Measurements from ENCODE around the gene RAB3IL1. TPM values are rescaled to one million over a fixed set of nuclear protein-coding genes. Genes with fewer than 3 reads are reported as not detected.
A peak's percentile ranks its signal among the peaks of the same experiment; 100 is the strongest.

Gene RAB3IL1
- total RNA-seq, 3 donors from 2014 or later, result 2.6 to 15.0 (median 11.8) TPM

- Histone ChIP-seq H3K9me3 (no peaks in the 10 kb centered on the region), H3K4me3 (no peak overlapping the region), H3K36me3 (ENCODE audit: low read depth) (no peaks in the 10 kb centered on the region), H3K4me1 (ENCODE audit: low read depth) (peaks cover 2% of the 10 kb centered on the region)
- TF ChIP-seq, protein P1, sequence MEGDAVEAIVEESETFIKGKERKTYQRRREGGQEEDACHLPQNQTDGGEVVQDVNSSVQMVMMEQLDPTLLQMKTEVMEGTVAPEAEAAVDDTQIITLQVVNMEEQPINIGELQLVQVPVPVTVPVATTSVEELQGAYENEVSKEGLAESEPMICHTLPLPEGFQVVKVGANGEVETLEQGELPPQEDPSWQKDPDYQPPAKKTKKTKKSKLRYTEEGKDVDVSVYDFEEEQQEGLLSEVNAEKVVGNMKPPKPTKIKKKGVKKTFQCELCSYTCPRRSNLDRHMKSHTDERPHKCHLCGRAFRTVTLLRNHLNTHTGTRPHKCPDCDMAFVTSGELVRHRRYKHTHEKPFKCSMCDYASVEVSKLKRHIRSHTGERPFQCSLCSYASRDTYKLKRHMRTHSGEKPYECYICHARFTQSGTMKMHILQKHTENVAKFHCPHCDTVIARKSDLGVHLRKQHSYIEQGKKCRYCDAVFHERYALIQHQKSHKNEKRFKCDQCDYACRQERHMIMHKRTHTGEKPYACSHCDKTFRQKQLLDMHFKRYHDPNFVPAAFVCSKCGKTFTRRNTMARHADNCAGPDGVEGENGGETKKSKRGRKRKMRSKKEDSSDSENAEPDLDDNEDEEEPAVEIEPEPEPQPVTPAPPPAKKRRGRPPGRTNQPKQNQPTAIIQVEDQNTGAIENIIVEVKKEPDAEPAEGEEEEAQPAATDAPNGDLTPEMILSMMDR (IDR thresholded peaks at IDR 0.05), result no peak
- intact Hi-C loops (cut with DNase I, micrococcal nuclease), result loop anchor here (10.0 kb wide), 2 partner anchors 55 to 145 kb away; partner anchors contain the start of gene FADS3 (in 1 of the 2)
- DNase-seq, result peak; percentile 45 to 64 (median 59)
- peak; percentile 66 for ATAC-seq
These were observed 32.0 kb upstream of the RAB3IL1 start for GRCh38 chr11:61949169-61950034.

DNA sequence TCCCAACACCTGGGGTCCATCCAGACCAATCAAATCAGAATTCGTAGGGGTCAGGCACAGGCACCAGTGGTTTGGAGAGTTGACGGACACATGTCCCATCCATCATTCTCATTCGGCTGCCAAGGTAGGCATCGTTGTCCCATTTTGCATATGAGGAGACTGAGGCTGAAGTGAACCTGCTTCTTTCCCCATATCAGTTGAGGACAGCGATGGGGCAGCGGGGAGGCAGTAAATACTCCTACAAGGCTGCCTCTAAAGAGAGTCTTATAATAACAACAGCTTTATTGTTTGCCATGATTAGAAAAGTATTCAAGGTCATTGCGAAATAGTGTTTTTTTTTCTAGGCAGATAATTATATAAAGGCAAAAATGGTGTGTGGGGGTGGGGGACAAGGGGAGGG lies 31.1 kb upstream of the RAB3IL1 start:
- no peak for ATAC-seq
- TF ChIP-seq, protein P1 (IDR thresholded peaks at IDR 0.05), result no peak
- no peaks in the 10 kb centered on the region for H3K4me1 ChIP-seq (ENCODE audit: low read depth)
- no peak for DNase-seq
- no peaks in the 10 kb centered on the region for H3K9me3 ChIP-seq
- no peaks in the 10 kb centered on the region for H3K36me3 ChIP-seq (ENCODE audit: low read depth)
- intact Hi-C loops (cut with DNase I, micrococcal nuclease), result loop anchor here (10.0 kb wide), 2 partner anchors 54 to 144 kb away; partner anchors contain the start of gene FADS3 (in 1 of the 2)
- no peak overlapping the region for H3K4me3 ChIP-seq

- intact Hi-C loops (cut with DNase I, micrococcal nuclease), result loop anchor here (10.0 kb wide), 2 partner anchors 53 to 143 kb away; partner anchors contain the start of gene FADS3 (in 1 of the 2)
- H3K4me3 ChIP-seq, result no peak overlapping the region
- ATAC-seq (peak; percentile 93), DNase-seq (peak; percentile 79 to 90 (median 83))
- no peaks in the 10 kb centered on the region for H3K9me3 ChIP-seq
- TF ChIP-seq, protein P1 (IDR thresholded peaks at IDR 0.05), result peak; percentile 71
- no peaks in the 10 kb centered on the region for H3K36me3 ChIP-seq (ENCODE audit: low read depth)
- no peaks in the 10 kb centered on the region for H3K4me1 ChIP-seq (ENCODE audit: low read depth)
These were observed 30.3 kb upstream of the RAB3IL1 start for GRCh38 chr11:61947486-61948210.

DNA sequence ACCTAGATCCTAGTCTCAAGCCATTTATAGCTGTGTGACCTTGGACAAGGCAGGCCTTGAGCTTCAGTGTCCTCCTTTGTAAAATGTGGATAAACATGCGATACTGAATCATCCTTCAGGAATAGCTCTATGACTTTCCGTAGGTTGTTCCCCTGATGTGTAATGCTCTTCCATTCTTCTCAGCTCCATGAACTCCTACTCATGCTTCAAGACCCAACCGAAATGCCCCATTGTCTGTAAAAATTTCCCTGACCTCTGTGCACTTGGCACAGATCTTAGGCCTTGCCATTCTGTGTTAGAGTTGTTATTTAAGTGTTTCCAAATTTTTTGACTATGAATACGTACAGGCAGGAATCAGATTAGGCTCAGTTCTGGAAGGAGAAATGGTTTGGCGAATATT lies 29.5 kb upstream of the RAB3IL1 start:
- H3K4me1 ChIP-seq (ENCODE audit: low read depth), result no peaks in the 10 kb centered on the region
- intact Hi-C loops (cut with DNase I, micrococcal nuclease), result loop anchor here (10.0 kb wide), 2 partner anchors 52 to 142 kb away; partner anchors contain the start of gene FADS3 (in 1 of the 2)
- TF ChIP-seq, protein P1 (IDR thresholded peaks at IDR 0.05), result no peak
- ATAC-seq (no peak), DNase-seq (no peak)
- H3K9me3 ChIP-seq, result no peaks in the 10 kb centered on the region
- no peaks in the 10 kb centered on the region for H3K36me3 ChIP-seq (ENCODE audit: low read depth)
- H3K4me3 ChIP-seq, result no peak overlapping the region

DNA sequence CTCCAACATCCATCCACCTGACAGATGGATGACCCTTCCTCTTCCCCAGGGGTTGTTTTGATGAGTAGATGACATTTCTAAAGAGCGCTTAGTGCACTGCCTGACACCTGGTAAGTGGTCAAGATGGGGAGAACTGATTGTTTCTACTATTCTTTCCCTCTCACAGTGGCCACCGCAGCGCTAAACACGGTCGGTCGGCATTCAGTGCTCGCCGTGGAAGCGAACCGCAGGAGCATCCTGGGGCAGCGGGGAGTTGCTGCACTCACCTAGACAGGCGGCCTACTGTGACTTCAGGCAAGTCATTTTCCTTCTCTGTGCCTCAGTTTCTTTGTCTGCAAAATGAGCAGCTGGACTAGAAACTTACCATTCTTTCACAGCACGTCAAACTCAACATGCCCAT lies 27.8 kb upstream of the RAB3IL1 start:
- Histone ChIP-seq H3K4me3 (no peak overlapping the region), H3K4me1 (ENCODE audit: low read depth) (no peaks in the 10 kb centered on the region), H3K36me3 (ENCODE audit: low read depth) (no peaks in the 10 kb centered on the region), H3K9me3 (no peaks in the 10 kb centered on the region)
- DNase-seq (no peak), ATAC-seq (no peak)
- TF ChIP-seq, protein P1 (IDR thresholded peaks at IDR 0.05), result no peak
- intact Hi-C loops (cut with DNase I, micrococcal nuclease), result loop anchor here (2.0 to 10.0 kb wide), 3 partner anchors 46 to 140 kb away; partner anchors contain the start of gene FADS3 (in 1 of the 2)
